GM12878 (cell line): Measurements from ENCODE around the gene OR4D2. TPM values are rescaled to one million over a fixed set of nuclear protein-coding genes. Genes with fewer than 3 reads are reported as not detected.
"Not testable (repeated sequence)": the region's sequence is repeated elsewhere in the genome, so short reads cannot be mapped to it uniquely, and the experiment has no call there.

ENCODE experiments used
- ATAC-seq: fragments of 200-7000 bp; cut with Tn5 transposase; 3 replicates; pipeline ENCODE4 v1.9.1; 2020; ENCODE audit warnings: mild to moderate bottlenecking, moderate library complexity
- BruUV-seq: library from RNA; stranded (reverse); fragments of 400-500 nt; replicated peaks from 2 replicates; lab custom pipeline; 2021; lab: Mats Ljungman, UMichigan
- CTCF ChIA-PET: fragments of 300-600 bp; sonication (Branson Sonifier 250); formaldehyde crosslinking; extraction: SDS; loops from one replicate; lab custom pipeline; 2021; ENCODE audit warnings: inconsistent platforms; lab: Yijun Ruan, JAX
- POLR2A ChIA-PET: fragments of 350-600 bp; formaldehyde crosslinking; extraction: SDS; loops from one replicate; lab custom pipeline; 2021; ENCODE audit warnings: inconsistent platforms; lab: Charles Lee
- RAD21 ChIA-PET: fragments of 300-600 bp; sonication (Branson Sonifier 250); formaldehyde crosslinking; loops from one replicate; lab custom pipeline; 2023; ENCODE audit warnings: antibody characterized with exemption; ENCODE audit not compliant: unreplicated experiment; lab: Charles Lee
- SMC1A ChIA-PET: fragments of 300-600 bp; sonication (Branson Sonifier 250); formaldehyde crosslinking; loops from one replicate; lab custom pipeline; 2023; ENCODE audit not compliant: unreplicated experiment, uncharacterized antibody; lab: Charles Lee
- DNase-seq: peaks from one replicate; pipeline ENCODE4 v3.0.0-alpha.2; 2011; ENCODE audit warnings: low read depth, low spot score
- FAIRE-seq: peaks from 3 replicates; lab custom pipeline; 2011; peaks lifted over from hg19 to GRCh38; lab: Jason Lieb, UNC
- H2AFZ ChIP-seq: 2 replicates; pipeline ENCODE4 v1.6.0; 2011; ENCODE audit warnings: low read depth, low read length, control low read depth; ENCODE audit not compliant: control insufficient read depth
- H3K27ac ChIP-seq: 2 replicates; pipeline ENCODE4 v1.5.1; 2011; ENCODE audit warnings: control low read depth; ENCODE audit not compliant: control insufficient read depth, insufficient read depth
- H3K27me3 ChIP-seq, 2 experiments: replicated peaks in 1 of 2; 2 replicates each; pipeline versions ENCODE4 v1.6.0 to v1.6.1; 2011; ENCODE audit warnings: low read length in 1 of 2; ENCODE audit not compliant: control insufficient read depth in 2 of 2, insufficient read depth in 2 of 2
- H3K36me3 ChIP-seq, 2 experiments: 2 replicates each; pipeline ENCODE4 v1.5.1; 2011; ENCODE audit warnings: low read length in 1 of 2; ENCODE audit not compliant: control insufficient read depth in 2 of 2, insufficient read depth in 2 of 2
- H3K4me1 ChIP-seq: 2 replicates; pipeline ENCODE4 v1.6.1; 2011; ENCODE audit warnings: mild to moderate bottlenecking, low read length, moderate library complexity, mixed read lengths; ENCODE audit not compliant: control insufficient read depth, insufficient read depth
- H3K4me2 ChIP-seq: 2 replicates; pipeline ENCODE4 v1.6.0; 2011; ENCODE audit warnings: control low read depth; ENCODE audit not compliant: control insufficient read depth, insufficient read depth
- H3K4me3 ChIP-seq: fragments of 200-600 bp; sonication (generic); 2 replicates; pipeline ENCODE4 v1.5.1; 2016
- H3K79me2 ChIP-seq: 2 replicates; pipeline ENCODE4 v1.6.0; 2011; ENCODE audit warnings: low read length; ENCODE audit not compliant: control insufficient read depth, insufficient read depth
- H3K9ac ChIP-seq: 2 replicates; pipeline ENCODE4 v1.8.0; 2011; ENCODE audit warnings: low read length, control low read depth, mixed read lengths; ENCODE audit not compliant: control insufficient read depth, insufficient read depth
- H3K9me3 ChIP-seq: replicated peaks from 3 replicates; pipeline ENCODE4 v1.5.1; 2011; ENCODE audit warnings: mild to moderate bottlenecking, low read length; ENCODE audit not compliant: control insufficient read depth, insufficient read depth
- H4K20me1 ChIP-seq: 2 replicates; pipeline ENCODE4 v1.6.0; 2011; ENCODE audit not compliant: control insufficient read depth, insufficient read depth
- EED ChIP-seq: sonication (generic); IDR thresholded peaks from 2 replicates; pipeline ENCODE4 v1.6.1; 2016; ENCODE audit warnings: antibody characterized with exemption, low read depth
- KAT2A ChIP-seq: conservative IDR thresholded peaks from 2 replicates; pipeline ENCODE4 v1.6.1; 2011; ENCODE audit warnings: low read depth, low read length; ENCODE audit not compliant: control insufficient read depth
- RELA ChIP-seq: fragments of 450-650 bp; IDR thresholded peaks from 2 replicates; pipeline ENCODE4 v1.8.0; 2014; ENCODE audit warnings: borderline replicate concordance; ENCODE audit not compliant: partially characterized antibody
- ZZZ3 ChIP-seq: IDR thresholded peaks from 2 replicates; pipeline ENCODE4 v1.6.1; 2011; ENCODE audit warnings: low read depth; ENCODE audit not compliant: control insufficient read depth, insufficient read length
- WGBS: methylation state at CpG from one replicate; pipeline ENCODE4 v1.1.6; 2016; ENCODE audit warnings: low lambda C conversion rate; ENCODE audit not compliant: insufficient replicate concordance, insufficient coverage; ENCODE audit errors: missing lambda C conversion rate; 5-methylcytosine and 5-hydroxymethylcytosine counted together
- in situ Hi-C: fragments of 300-500 bp; cut with MboI; formaldehyde crosslinking; loops from 9 replicates; pipeline ENCODE4 v1.14.3; 2018; ENCODE audit warnings: mixed read lengths
- intact Hi-C: fragments of 100-400 bp; cut with micrococcal nuclease; formaldehyde crosslinking; loops from one replicate; pipeline ENCODE4 v1.14.2; 2022; ENCODE audit not compliant: unreplicated experiment
- polyA plus RNA-seq, 11 experiments: library from polyadenylated mRNA; depleted of rRNA in 4 of 11; unstranded in 6 of 11; stranded (reverse) in 5 of 11; fragments of >200 nt; fragmentation: Nextera tagmentation in 4 of 11; fragmentation: Illumina TruSeq in 1 of 11; extraction: Ambion mirVana in 4 of 11; extraction: Trizol in 1 of 11; gene quantifications; 1 replicate in 1 of 11; 2 replicates in 10 of 11; pipeline versions ENCODE4 v1.2.1 to v1.2.3, GENCODE V29; 2011 to 2016; ENCODE audit warnings: inconsistent platforms in 2 of 11, missing spikeins in 2 of 11, low read depth in 1 of 11
- total RNA-seq, 4 experiments: library from RNA; depleted of rRNA in 3 of 4; stranded (reverse); fragments of >200 nt in 3 of 4; fragmentation: Illumina TruSeq in 1 of 4; extraction: Trizol in 1 of 4; gene quantifications; 2 replicates each; pipeline versions ENCODE4 v1.2.1 to v1.2.3, GENCODE V29; 2013 to 2021
- TF ChIP-seq, protein P1 (sequence below), 3 experiments: IDR thresholded peaks in 2 of 3; conservative IDR thresholded peaks in 1 of 3; 2 replicates each; pipeline ENCODE4 v1.5.1; 2011; ENCODE audit warnings: low read depth in 3 of 3, low read length in 3 of 3, mild to moderate bottlenecking in 3 of 3, control low read depth in 2 of 3, moderate library complexity in 2 of 3, inconsistent platforms in 1 of 3, mixed read lengths in 1 of 3; ENCODE audit not compliant: control insufficient read depth in 2 of 3, insufficient read depth in 1 of 3; ENCODE audit errors: extremely low read depth in 1 of 3

Gene OR4D2
- total and polyA plus RNA-seq, 10 of the 15 experiments (the other 5 are each of a cell fraction or from before 2014, with no cell fraction given) = 0.04 TPM; not detected in 9

DNA sequence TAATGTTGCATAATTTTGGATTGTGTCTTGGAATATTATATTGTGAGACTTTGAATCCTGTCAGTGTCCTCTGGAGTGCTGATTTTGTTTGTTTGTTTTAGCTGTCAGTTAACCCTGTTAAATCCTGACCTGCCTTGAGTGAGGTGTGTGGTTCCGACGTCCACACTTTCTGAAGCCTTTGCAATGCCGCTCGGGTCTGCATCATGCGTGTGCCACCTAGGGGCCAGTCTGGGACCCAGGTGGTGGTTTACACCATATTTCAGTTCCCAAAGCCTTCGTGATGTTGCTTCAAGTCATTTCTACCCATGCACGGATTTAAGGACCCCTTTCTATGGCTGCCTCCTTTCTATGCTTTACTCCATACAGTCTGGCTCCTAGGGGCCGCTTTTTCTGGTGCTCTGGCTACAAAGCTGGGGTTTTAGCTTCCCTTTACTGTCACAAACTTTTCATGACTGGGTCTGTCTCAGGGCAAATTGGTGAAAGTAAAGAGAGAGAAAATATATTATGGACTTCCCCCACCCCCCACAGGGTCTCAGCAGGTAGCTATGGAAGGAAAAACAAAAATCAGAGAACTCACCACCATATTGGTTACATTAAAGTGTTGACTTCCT, 30.0 kb upstream of the OR4D2 start:
- 35% methylated on average over 8 of the region's 8 CpGs for WGBS
- Histone ChIP-seq H3K4me2 (no peak overlapping the region), H4K20me1 (no peaks in the 10 kb centered on the region), H3K36me3 (no peaks in the 10 kb centered on the region), H2AFZ (no peak overlapping the region), H3K79me2 (no peaks in the 10 kb centered on the region), H3K27me3 (peaks cover 0 to 4% of the 10 kb centered on the region in 2 experiments; a peak in 2 of 4 replicates), H3K4me1 (no peaks in the 10 kb centered on the region), H3K27ac (no peak overlapping the region), H3K9ac (no peak overlapping the region), H3K4me3 (no peak overlapping the region), H3K9me3 (no peaks in the 10 kb centered on the region)
- in situ Hi-C loops = no loop called here
- no peak for FAIRE-seq
- peak; percentile 71 for ATAC-seq
- RAD21 ChIA-PET = interaction anchor here (0.8 kb wide), 1 partner anchor 278 kb away, joined by 4 read pairs; no protein-coding TSS in a partner anchor
- no peak for TF ChIP-seq RELA
- TF ChIP-seq, protein P1, sequence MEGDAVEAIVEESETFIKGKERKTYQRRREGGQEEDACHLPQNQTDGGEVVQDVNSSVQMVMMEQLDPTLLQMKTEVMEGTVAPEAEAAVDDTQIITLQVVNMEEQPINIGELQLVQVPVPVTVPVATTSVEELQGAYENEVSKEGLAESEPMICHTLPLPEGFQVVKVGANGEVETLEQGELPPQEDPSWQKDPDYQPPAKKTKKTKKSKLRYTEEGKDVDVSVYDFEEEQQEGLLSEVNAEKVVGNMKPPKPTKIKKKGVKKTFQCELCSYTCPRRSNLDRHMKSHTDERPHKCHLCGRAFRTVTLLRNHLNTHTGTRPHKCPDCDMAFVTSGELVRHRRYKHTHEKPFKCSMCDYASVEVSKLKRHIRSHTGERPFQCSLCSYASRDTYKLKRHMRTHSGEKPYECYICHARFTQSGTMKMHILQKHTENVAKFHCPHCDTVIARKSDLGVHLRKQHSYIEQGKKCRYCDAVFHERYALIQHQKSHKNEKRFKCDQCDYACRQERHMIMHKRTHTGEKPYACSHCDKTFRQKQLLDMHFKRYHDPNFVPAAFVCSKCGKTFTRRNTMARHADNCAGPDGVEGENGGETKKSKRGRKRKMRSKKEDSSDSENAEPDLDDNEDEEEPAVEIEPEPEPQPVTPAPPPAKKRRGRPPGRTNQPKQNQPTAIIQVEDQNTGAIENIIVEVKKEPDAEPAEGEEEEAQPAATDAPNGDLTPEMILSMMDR (IDR thresholded peaks at IDR 0.05 in 2 of 3, conservative IDR thresholded peaks at IDR 0.05 in 1 of 3; ENCODE audit: control insufficient read depth in 2 of 3, extremely low read depth in 1 of 3, insufficient read depth in 1 of 3, low read depth in 3 of 3, low read length in 3 of 3) = peak; percentile 28 to 57 (median 39); a peak in 4 of 6 replicates
- intact Hi-C loops = no loop called here
- BruUV-seq = no TSS peak
- POLR2A ChIA-PET = no interaction called here
- CTCF ChIA-PET = interaction anchor here (0.8 to 1.7 kb wide), 5 partner anchors 15 to 138 kb away, joined by 3 read pairs; no protein-coding TSS in a partner anchor
- no peak for DNase-seq
- SMC1A ChIA-PET = no interaction called here

DNA sequence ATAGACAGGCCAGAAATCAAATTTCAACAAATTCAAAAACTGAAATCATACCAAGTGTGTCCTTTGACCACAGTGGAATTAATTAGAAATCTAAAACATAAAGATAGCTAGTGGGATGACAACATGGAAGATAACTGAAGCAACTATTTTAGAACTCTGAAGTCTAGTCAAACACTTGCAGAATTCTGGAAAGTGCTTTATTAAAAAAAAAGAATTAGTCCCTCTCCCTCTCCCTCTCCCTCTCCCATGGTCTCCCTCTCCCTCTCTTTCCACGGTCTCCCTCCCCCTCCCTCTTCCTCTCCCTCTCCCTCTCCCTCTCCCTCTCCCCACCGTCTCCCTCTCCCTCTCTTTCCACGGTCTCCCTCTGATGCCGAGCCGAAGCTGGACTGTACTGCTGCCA, 25.3 kb upstream of the OR4D2 start:
- H3K27ac ChIP-seq = no peak overlapping the region
- intact Hi-C loops = no loop called here
- no peak overlapping the region for H3K4me3 ChIP-seq
- BruUV-seq = no TSS peak
- in situ Hi-C loops = no loop called here
- no peaks in the 10 kb centered on the region; the same call in 1 of the 3 replicates for H3K9me3 ChIP-seq
- SMC1A ChIA-PET = no interaction called here
- no peak overlapping the region for H2AFZ ChIP-seq
- no peaks in the 10 kb centered on the region for H3K4me1 ChIP-seq
- POLR2A ChIA-PET = no interaction called here
- no peaks in the 10 kb centered on the region for H4K20me1 ChIP-seq
- RAD21 ChIA-PET = no interaction called here
- no peak for ATAC-seq
- TF ChIP-seq KAT2A (no peak), ZZZ3 (no peak), EED (no peak)
- no peak for FAIRE-seq
- no peak overlapping the region for H3K4me2 ChIP-seq
- DNase-seq = no peak
- H3K9ac ChIP-seq = no peak overlapping the region
- CTCF ChIA-PET = no interaction called here
- peaks cover 0 to 8% of the 10 kb centered on the region in 2 experiments; a peak in 2 of 4 replicates for H3K27me3 ChIP-seq
- H3K36me3 ChIP-seq = no peaks in the 10 kb centered on the region
- H3K79me2 ChIP-seq = no peaks in the 10 kb centered on the region
- WGBS = no CpG with 5 or more reads among the region's 5 CpGs

- 33% methylated on average over 1 of the region's 4 CpGs for WGBS
- in situ Hi-C loops, H3K79me2 ChIP-seq, ATAC-seq, POLR2A ChIA-PET, H3K4me2 ChIP-seq, H3K27ac ChIP-seq, RAD21 ChIA-PET, BruUV-seq, H3K4me1 ChIP-seq, H4K20me1 ChIP-seq, H2AFZ ChIP-seq, CTCF ChIA-PET, DNase-seq, H3K9ac ChIP-seq, H3K4me3 ChIP-seq, SMC1A ChIA-PET, FAIRE-seq, H3K9me3 ChIP-seq, H3K36me3 ChIP-seq, H3K27me3 ChIP-seq, intact Hi-C loops: not testable (repeated sequence)
Observed at GRCh38 chr17:58143335-58143734, 23.4 kb upstream of the OR4D2 start.
